HL-60 (cell line): ENCODE results near the gene HNRNPA2B1.
A peak's percentile ranks its signal among the peaks of the same experiment; 100 is the strongest.

ENCODE experiments used
- DNase-seq, 2 experiments: peaks; one replicate each; pipeline ENCODE4 v3.0.0-alpha.2; 2010 to 2020; ENCODE audit warnings: low read depth in 1 of 2, low spot score in 1 of 2
- H3K27ac ChIP-seq: fragments of 250-450 bp; sonication (Bioruptor Pico); replicated peaks from 2 replicates; pipeline ENCODE4 v1.5.1; 2020; ENCODE audit warnings: mild to moderate bottlenecking, moderate library complexity
- H3K27me3 ChIP-seq: fragments of 250-450 bp; sonication (Bioruptor Pico); 2 replicates; pipeline ENCODE4 v1.5.1; 2021; ENCODE audit warnings: mild to moderate bottlenecking, moderate library complexity; ENCODE audit not compliant: insufficient read depth, poor library complexity, severe bottlenecking
- H3K4me3 ChIP-seq: replicated peaks from 2 replicates; pipeline ENCODE4 v1.5.1; 2011; ENCODE audit warnings: mild to moderate bottlenecking, control low read depth, low read length; ENCODE audit not compliant: insufficient read depth
- GABPA ChIP-seq: IDR thresholded peaks from 2 replicates; pipeline ENCODE4 v1.6.1; 2012; ENCODE audit warnings: low read depth
- POLR2AphosphoS5 ChIP-seq: IDR thresholded peaks from 2 replicates; pipeline ENCODE4 v1.6.1; 2012; ENCODE audit warnings: low read depth
- SPI1 ChIP-seq: IDR thresholded peaks from 2 replicates; pipeline ENCODE4 v1.6.1; 2012; ENCODE audit warnings: low read depth, mild to moderate bottlenecking, borderline replicate concordance
- TF ChIP-seq, protein P1 (sequence below): IDR thresholded peaks from one replicate; pipeline ENCODE4 v1.5.1; 2011; ENCODE audit warnings: low read length, control low read depth, inconsistent platforms; ENCODE audit not compliant: insufficient read depth
- TF ChIP-seq, protein P2 (sequence below): IDR thresholded peaks from 2 replicates; pipeline ENCODE4 v1.6.1; 2012; ENCODE audit warnings: low read depth; ENCODE audit not compliant: insufficient replicate concordance

The HNRNPA2B1 gene

DNA sequence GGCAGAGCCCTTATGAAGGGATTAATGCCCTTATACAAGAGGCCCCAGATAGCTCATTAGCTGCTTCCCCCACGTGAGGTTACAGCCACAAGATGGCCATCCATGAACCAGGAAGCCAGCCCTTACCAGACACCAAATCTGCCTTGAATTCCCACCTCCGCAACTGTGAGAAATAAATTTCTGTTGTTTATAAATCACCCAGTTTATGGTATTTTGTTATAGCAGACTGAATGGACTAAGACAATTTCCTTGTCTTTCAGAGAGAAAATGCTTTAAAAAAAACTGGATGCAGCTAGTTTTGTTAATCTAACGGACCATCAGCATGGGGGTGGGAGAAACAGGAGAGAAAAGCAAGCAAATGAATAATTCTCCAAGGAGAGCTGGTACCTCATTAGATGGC, 37.5 kb upstream of the HNRNPA2B1 start:
- no peak for DNase-seq
- Histone ChIP-seq H3K4me3 (no peak overlapping the region), H3K27me3 (no peaks in the 10 kb centered on the region), H3K27ac (peak overlapping the region; percentile 40)
- TF ChIP-seq GABPA (no peak), POLR2AphosphoS5 (no peak), SPI1 (no peak)
- TF ChIP-seq, protein P1, sequence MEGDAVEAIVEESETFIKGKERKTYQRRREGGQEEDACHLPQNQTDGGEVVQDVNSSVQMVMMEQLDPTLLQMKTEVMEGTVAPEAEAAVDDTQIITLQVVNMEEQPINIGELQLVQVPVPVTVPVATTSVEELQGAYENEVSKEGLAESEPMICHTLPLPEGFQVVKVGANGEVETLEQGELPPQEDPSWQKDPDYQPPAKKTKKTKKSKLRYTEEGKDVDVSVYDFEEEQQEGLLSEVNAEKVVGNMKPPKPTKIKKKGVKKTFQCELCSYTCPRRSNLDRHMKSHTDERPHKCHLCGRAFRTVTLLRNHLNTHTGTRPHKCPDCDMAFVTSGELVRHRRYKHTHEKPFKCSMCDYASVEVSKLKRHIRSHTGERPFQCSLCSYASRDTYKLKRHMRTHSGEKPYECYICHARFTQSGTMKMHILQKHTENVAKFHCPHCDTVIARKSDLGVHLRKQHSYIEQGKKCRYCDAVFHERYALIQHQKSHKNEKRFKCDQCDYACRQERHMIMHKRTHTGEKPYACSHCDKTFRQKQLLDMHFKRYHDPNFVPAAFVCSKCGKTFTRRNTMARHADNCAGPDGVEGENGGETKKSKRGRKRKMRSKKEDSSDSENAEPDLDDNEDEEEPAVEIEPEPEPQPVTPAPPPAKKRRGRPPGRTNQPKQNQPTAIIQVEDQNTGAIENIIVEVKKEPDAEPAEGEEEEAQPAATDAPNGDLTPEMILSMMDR, result no peak
- TF ChIP-seq, protein P2, sequence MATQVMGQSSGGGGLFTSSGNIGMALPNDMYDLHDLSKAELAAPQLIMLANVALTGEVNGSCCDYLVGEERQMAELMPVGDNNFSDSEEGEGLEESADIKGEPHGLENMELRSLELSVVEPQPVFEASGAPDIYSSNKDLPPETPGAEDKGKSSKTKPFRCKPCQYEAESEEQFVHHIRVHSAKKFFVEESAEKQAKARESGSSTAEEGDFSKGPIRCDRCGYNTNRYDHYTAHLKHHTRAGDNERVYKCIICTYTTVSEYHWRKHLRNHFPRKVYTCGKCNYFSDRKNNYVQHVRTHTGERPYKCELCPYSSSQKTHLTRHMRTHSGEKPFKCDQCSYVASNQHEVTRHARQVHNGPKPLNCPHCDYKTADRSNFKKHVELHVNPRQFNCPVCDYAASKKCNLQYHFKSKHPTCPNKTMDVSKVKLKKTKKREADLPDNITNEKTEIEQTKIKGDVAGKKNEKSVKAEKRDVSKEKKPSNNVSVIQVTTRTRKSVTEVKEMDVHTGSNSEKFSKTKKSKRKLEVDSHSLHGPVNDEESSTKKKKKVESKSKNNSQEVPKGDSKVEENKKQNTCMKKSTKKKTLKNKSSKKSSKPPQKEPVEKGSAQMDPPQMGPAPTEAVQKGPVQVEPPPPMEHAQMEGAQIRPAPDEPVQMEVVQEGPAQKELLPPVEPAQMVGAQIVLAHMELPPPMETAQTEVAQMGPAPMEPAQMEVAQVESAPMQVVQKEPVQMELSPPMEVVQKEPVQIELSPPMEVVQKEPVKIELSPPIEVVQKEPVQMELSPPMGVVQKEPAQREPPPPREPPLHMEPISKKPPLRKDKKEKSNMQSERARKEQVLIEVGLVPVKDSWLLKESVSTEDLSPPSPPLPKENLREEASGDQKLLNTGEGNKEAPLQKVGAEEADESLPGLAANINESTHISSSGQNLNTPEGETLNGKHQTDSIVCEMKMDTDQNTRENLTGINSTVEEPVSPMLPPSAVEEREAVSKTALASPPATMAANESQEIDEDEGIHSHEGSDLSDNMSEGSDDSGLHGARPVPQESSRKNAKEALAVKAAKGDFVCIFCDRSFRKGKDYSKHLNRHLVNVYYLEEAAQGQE, result no peak

DNA sequence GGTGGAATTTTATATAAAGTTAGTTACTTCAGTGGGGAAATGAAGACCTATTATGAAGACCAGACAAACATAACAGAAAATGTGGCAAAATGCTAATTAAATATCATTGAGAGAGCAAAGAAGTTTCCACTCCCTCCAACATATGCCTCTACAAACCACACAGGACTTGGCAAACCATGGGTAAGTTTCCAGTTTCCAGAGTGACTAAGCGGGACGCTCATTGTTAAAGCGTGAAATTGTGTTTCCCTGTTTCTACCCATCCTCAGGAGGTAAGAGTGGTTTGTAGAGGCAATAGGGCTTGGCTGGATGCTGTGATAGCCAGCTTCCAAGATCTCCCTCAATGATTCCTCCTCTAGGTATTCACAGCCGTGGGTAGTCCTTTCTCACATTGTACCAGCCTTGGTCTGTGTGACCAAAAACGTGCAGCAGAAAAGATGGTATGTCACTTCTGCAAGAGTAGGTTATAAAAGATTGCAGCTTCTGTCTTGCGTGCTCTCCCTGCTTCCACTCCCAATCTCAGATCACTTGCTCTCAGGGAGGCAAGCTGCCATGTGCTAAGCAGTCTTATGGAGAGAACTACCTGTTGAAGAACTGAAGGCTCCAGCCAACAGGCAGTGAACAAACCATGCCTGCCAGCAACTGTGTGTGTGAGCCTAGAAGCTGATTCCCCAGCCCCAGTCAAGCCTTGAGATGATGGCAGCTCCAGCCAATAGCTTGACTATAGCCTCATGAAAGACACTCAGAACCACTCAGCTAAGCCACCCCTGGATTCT, 36.7 kb upstream of the HNRNPA2B1 start:
- DNase-seq, result no peak
- H3K4me3 ChIP-seq, result no peak overlapping the region
- no peaks in the 10 kb centered on the region for H3K27me3 ChIP-seq
- TF ChIP-seq SPI1 (no peak), POLR2AphosphoS5 (no peak), GABPA (no peak)
- TF ChIP-seq, protein P2, result no peak
- TF ChIP-seq, protein P1, result no peak
- peak overlapping the region; percentile 40; the same call in 1 of the 2 replicates for H3K27ac ChIP-seq

DNA sequence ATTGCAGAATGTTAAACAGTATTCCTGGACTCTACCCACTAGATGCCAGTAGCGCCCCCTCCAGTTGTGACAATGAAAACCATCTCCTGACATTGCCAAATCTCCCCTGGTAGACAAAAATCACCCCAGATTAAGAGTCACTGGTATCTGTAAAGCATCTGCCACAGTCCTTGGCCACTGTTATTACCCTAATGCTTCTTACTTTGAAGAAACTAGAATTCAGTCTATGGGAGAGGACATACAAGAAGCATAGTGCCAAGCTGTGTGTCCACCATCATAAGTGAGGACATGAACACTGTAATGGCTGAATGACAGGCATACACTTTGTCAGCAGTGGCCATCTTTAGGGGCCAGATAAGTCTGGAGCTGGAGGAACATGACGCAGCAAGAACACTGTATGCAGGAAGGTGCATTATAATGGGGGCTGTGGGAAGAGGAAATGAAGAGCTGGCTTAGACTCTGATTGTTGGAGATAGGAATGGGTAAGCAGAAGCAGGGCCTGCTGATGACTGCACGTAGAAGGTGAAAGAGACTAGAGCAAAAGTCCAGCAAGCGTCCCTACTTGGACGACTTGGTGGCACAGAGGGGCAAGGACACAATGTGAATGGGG, 33.5 kb upstream of the HNRNPA2B1 start:
- TF ChIP-seq POLR2AphosphoS5 (no peak), SPI1 (no peak), GABPA (no peak)
- TF ChIP-seq, protein P2, result no peak
- TF ChIP-seq, protein P1, result no peak
- no peak for DNase-seq
- Histone ChIP-seq H3K4me3 (no peak overlapping the region), H3K27me3 (no peaks in the 10 kb centered on the region), H3K27ac (no peak overlapping the region)
